WTC11 (cell line): Measurements from ENCODE around the gene FBXO9. TPM values are rescaled to one million over a fixed set of nuclear protein-coding genes. Genes with fewer than 3 reads are reported as not detected.

Source experiments
- ATF6 ChIP-seq: sonication (generic); formaldehyde crosslinking; IDR thresholded peaks from 2 replicates; pipeline ENCODE4 v1.8.1; 2023; ENCODE audit warnings: mild to moderate bottlenecking, missing genetic modification reagents
- MXD4 ChIP-seq: fragments of 250-450 bp; sonication (Bioruptor Pico); IDR thresholded peaks from 2 replicates; pipeline ENCODE4 v1.8.0; 2021; ENCODE audit warnings: mild to moderate bottlenecking, moderate library complexity, borderline replicate concordance
- ZBTB43 ChIP-seq: sonication (generic); formaldehyde crosslinking; IDR thresholded peaks from 2 replicates; pipeline ENCODE4 v1.8.1; 2023; ENCODE audit warnings: mild to moderate bottlenecking, missing genetic modification reagents
- total RNA-seq: library from RNA; stranded (reverse); gene quantifications from 3 replicates; pipeline ENCODE4 v1.2.3, GENCODE V29; 2021

The FBXO9 gene
- total RNA-seq, 1 experiment from 2014 or later, result 54.4 TPM

- TF ChIP-seq ATF6 (CRISPR knock-in tag), result no peak
- no peak for TF ChIP-seq MXD4 (CRISPR knock-in tag)
- no peak for TF ChIP-seq ZBTB43 (CRISPR knock-in tag)
Measured at GRCh38 chr6:53148684-53149083, 83.5 kb downstream of the FBXO9 start, which contains the start of gene GCM1 (continued).

Other genes starting within 250 kb of the FBXO9 start
- not detected in 3 replicates for gene GSTA5, start 224.6 kb upstream of the FBXO9 start, total RNA-seq
- not detected in 3 replicates for gene GSTA3, start 155.7 kb upstream of the FBXO9 start, total RNA-seq
- 12.6 to 24.6 TPM (median 23.1 TPM) in 3 replicates for gene GSTA4, start 70.1 kb upstream of the FBXO9 start, total RNA-seq
- gene CILK1, start 3.6 kb upstream of the FBXO9 start, total RNA-seq, result 7.7 to 8.7 TPM (median 8.2 TPM) in 3 replicates
- gene GCM1, start 83.4 kb downstream of the FBXO9 start, total RNA-seq, result 0.09 TPM in 1 of 3 replicates, not detected in the others